Stomach (tissue), 4 donors: ENCODE results near the gene OR2B2.

Source experiments
- EP300 ChIP-seq: sonication (generic); formaldehyde crosslinking; IDR thresholded peaks from one replicate; pipeline ENCODE4 v1.6.1; 2017; ENCODE audit warnings: antibody characterized with exemption
- POLR2A ChIP-seq, 4 donors: fragments of 450-650 bp; IDR thresholded peaks; one replicate each; pipeline ENCODE4 v1.6.1; 2016; ENCODE audit warnings: antibody characterized with exemption in 4 of 4, control low read depth in 2 of 4, mild to moderate bottlenecking in 1 of 4, moderate library complexity in 1 of 4
- POLR2AphosphoS5 ChIP-seq, 3 donors: sonication (generic); formaldehyde crosslinking; IDR thresholded peaks; one replicate each; pipeline ENCODE4 v1.6.1; 2016; ENCODE audit warnings: antibody characterized with exemption in 3 of 3
- TF ChIP-seq, protein P1 (sequence below), 7 experiments: fragments of 450-650 bp in 4 of 7; fragments of 200-600 bp in 3 of 7; sonication (generic) in 3 of 7; IDR thresholded peaks; one replicate each; pipeline ENCODE4 v1.5.1; 2016 to 2019; ENCODE audit warnings: antibody characterized with exemption in 7 of 7, control low read depth in 2 of 7, mild to moderate bottlenecking in 1 of 7

DNA sequence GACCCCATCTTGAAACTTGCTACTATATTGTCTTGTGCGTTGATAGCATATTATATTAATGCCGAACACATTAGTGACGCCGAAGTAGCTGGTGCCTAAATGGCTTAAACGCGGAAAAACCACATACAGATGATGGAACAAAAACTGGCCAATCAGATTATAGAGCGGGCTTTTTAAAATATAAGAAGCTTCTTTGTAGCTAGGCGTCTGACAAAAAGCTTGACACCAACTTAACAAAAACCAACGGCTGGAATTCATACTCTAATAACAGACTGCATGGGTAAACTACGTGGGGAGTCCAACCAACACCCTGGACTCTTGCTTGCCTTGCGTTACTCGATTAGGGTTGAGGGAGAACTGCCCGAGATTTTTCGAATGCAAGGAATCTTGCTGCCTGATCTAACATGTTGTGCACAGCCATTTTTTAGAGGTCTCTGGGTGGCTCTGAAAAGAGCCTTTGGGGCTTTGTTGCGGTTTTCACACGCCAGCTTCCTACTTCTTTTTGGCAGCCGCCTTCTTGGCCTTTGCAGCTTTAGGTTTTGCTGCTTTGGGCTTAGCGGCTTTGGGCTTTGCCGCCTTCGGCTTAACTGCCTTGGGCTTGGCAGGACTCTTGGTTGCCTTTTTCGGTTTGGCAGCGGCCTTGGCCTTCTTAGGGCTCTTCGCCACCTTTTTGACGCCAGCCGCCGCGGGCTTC, 45.7 kb downstream of the OR2B2 start:
- TF ChIP-seq, protein P1, sequence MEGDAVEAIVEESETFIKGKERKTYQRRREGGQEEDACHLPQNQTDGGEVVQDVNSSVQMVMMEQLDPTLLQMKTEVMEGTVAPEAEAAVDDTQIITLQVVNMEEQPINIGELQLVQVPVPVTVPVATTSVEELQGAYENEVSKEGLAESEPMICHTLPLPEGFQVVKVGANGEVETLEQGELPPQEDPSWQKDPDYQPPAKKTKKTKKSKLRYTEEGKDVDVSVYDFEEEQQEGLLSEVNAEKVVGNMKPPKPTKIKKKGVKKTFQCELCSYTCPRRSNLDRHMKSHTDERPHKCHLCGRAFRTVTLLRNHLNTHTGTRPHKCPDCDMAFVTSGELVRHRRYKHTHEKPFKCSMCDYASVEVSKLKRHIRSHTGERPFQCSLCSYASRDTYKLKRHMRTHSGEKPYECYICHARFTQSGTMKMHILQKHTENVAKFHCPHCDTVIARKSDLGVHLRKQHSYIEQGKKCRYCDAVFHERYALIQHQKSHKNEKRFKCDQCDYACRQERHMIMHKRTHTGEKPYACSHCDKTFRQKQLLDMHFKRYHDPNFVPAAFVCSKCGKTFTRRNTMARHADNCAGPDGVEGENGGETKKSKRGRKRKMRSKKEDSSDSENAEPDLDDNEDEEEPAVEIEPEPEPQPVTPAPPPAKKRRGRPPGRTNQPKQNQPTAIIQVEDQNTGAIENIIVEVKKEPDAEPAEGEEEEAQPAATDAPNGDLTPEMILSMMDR (IDR thresholded peaks at IDR 0.05), result no peak
- TF ChIP-seq POLR2A (IDR thresholded peaks at IDR 0.05) (no peak), EP300 (no peak), POLR2AphosphoS5 (IDR thresholded peaks at IDR 0.05) (no peak)
